GM06990 (cell line): ENCODE measurements around the gene PIK3CA.

Experiments
- DNase-seq: peaks from one replicate; pipeline ENCODE4 v3.0.0-alpha.2; 2011; ENCODE audit not compliant: insufficient read length; ENCODE audit errors: extremely low read depth
- H3K27me3 ChIP-seq: replicated peaks from 2 replicates; pipeline ENCODE4 v1.6.0; 2011; ENCODE audit warnings: low read length; ENCODE audit not compliant: control insufficient read depth, insufficient read depth
- H3K36me3 ChIP-seq: 2 replicates; pipeline ENCODE4 v1.5.1; 2011; ENCODE audit warnings: low read length; ENCODE audit not compliant: control insufficient read depth, insufficient read depth
- H3K4me3 ChIP-seq: replicated peaks from 2 replicates; pipeline ENCODE4 v1.5.1; 2011; ENCODE audit warnings: low read depth, mild to moderate bottlenecking, control low read depth, low read length
- CTCF ChIP-seq: IDR thresholded peaks from 2 replicates; pipeline ENCODE4 v1.5.1; 2011; ENCODE audit warnings: low read length, control low read depth, mild to moderate bottlenecking, inconsistent platforms; ENCODE audit not compliant: insufficient read depth, poor library complexity, severe bottlenecking

The PIK3CA gene

GRCh38 chr3:179181021-179181472 lies 32.9 kb downstream of the PIK3CA start:
- H3K4me3 ChIP-seq: no peak overlapping the region
- peak; percentile 39 for DNase-seq
- H3K36me3 ChIP-seq: no peaks in the 10 kb centered on the region
- TF ChIP-seq CTCF: no peak
- no peaks in the 10 kb centered on the region for H3K27me3 ChIP-seq

GRCh38 chr3:179181993-179182551 lies 33.9 kb downstream of the PIK3CA start:
- no peak for DNase-seq
- Histone ChIP-seq H3K36me3 (no peaks in the 10 kb centered on the region), H3K4me3 (no peak overlapping the region), H3K27me3 (no peaks in the 10 kb centered on the region)
- no peak for TF ChIP-seq CTCF

- Histone ChIP-seq H3K36me3 (no peaks in the 10 kb centered on the region), H3K27me3 (no peaks in the 10 kb centered on the region), H3K4me3 (no peak overlapping the region)
- TF ChIP-seq CTCF: no peak
- no peak for DNase-seq
These were observed 34.7 kb downstream of the PIK3CA start for GRCh38 chr3:179182902-179183301.

GRCh38 chr3:179184826-179185225 lies 36.7 kb downstream of the PIK3CA start:
- DNase-seq: no peak
- TF ChIP-seq CTCF: no peak
- Histone ChIP-seq H3K27me3 (no peaks in the 10 kb centered on the region), H3K4me3 (no peak overlapping the region), H3K36me3 (no peaks in the 10 kb centered on the region)

GRCh38 chr3:179186426-179186825 lies 38.3 kb downstream of the PIK3CA start:
- Histone ChIP-seq H3K36me3 (no peaks in the 10 kb centered on the region), H3K4me3 (no peak overlapping the region), H3K27me3 (no peaks in the 10 kb centered on the region)
- TF ChIP-seq CTCF: no peak
- no peak for DNase-seq

- DNase-seq: no peak
- Histone ChIP-seq H3K4me3 (no peak overlapping the region), H3K36me3 (no peaks in the 10 kb centered on the region), H3K27me3 (no peaks in the 10 kb centered on the region)
- no peak for TF ChIP-seq CTCF
These were observed 41.6 kb downstream of the PIK3CA start for GRCh38 chr3:179189759-179190158.
